ENCODE measurements around the gene YPEL4.

YPEL4 gene

DNA sequence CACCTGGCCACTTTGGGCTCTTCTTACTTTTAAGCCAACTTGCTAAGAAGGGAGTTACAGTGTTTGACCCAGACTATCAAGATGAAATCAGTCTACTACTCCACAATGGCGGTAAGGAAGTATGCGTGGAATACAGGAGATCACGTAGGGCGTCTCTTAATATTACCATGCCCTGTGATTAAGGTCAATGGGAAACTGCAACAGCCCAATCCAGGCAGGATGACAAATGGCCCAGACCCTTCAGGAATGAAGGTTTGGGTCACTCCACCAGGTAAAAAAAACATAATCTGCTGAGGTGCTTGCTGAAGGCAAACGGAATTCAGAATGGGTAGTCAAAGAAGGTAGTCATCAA is 1.0 kb upstream of the YPEL4 start:
- H3K27me3 ChIP-seq (ENCODE audit: insufficient read depth, insufficient read length), result no peaks in the 10 kb centered on the region
- no peak for TF ChIP-seq ZNF274 (IDR thresholded peaks at IDR 0.05; ENCODE audit: low read depth, low read length)
- TF ChIP-seq YY1 (IDR thresholded peaks at IDR 0.05; ENCODE audit: insufficient read depth, insufficient read length), result no peak
- no peak for TF ChIP-seq SUZ12 (IDR thresholded peaks at IDR 0.05; ENCODE audit: extremely low read depth, insufficient read depth, insufficient read length)
- H3K36me3 ChIP-seq (ENCODE audit: insufficient read depth, insufficient read length, low read length), result peaks cover 12% of the 10 kb centered on the region
- peaks cover 27% of the 10 kb centered on the region for H3K4me1 ChIP-seq (ENCODE audit: insufficient read depth, insufficient read length)
- no peak for DNase-seq (ENCODE audit: low read depth, low spot score)
- H3K4me3 ChIP-seq (ENCODE audit: insufficient read length, low read depth), result no peak overlapping the region
- no peak overlapping the region for H3K9ac ChIP-seq (ENCODE audit: insufficient read length, low read depth)
- no peaks in the 10 kb centered on the region for H3K9me3 ChIP-seq (ENCODE audit: insufficient read depth, low read length)

GRCh38 chr11:57648801-57649735 is 644 bp downstream of the YPEL4 start:
- no peaks in the 10 kb centered on the region for H3K27me3 ChIP-seq (ENCODE audit: insufficient read depth, insufficient read length)
- DNase-seq (ENCODE audit: low read depth, low spot score), result peak; percentile 76
- peak overlapping the region; percentile 67 for H3K9ac ChIP-seq (ENCODE audit: insufficient read length, low read depth)
- TF ChIP-seq SUZ12 (IDR thresholded peaks at IDR 0.05; ENCODE audit: extremely low read depth, insufficient read depth, insufficient read length) (no peak), YY1 (IDR thresholded peaks at IDR 0.05; ENCODE audit: insufficient read depth, insufficient read length) (no peak), ZNF274 (IDR thresholded peaks at IDR 0.05; ENCODE audit: low read depth, low read length) (no peak)
- H3K4me1 ChIP-seq (ENCODE audit: insufficient read depth, insufficient read length), result peaks cover 31% of the 10 kb centered on the region
- H3K9me3 ChIP-seq (ENCODE audit: insufficient read depth, low read length), result no peaks in the 10 kb centered on the region
- H3K36me3 ChIP-seq (ENCODE audit: insufficient read depth, insufficient read length, low read length), result peaks cover 20% of the 10 kb centered on the region
- no peak overlapping the region for H3K4me3 ChIP-seq (ENCODE audit: insufficient read length, low read depth)

DNA sequence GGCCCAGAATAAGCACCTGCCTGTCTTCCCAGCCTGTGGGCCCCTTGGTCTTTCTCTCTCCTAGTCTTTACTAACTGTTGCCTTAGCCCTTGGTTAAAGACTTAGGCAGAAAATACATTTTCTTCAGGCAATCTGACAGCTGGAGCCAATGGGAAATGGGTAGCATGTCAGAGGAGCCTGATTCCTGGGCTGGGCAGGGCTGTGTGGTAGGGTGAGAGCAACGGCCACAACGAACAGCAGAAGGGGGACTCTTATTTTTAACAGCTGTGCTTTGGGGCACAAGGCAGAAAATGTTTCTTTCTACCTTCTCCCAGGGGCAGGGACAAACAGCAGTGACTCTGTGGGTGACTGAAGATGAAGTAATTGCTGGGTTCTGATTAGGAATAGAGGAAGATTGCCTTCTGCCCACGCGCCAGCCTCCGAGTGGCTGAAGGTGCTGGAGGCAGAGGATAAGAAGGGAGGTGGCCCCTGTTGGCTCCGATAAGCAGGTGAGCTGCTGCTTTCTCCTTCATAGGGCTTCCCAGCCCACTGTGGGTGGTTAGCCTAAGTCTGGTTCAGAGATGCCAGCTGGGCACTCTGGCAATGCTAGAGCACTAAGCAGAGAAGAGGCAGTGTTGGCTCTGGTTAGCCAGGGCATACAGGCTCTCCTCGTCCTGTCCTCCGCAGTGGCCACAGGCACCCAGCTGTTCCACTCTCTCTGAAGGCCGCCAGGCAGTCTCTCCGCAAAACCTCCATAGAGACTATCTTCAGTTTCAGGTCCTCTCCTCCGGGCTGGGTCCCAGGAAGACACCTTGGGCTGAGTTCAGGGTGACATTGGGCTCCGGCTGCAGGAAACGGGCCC is 1.5 kb downstream of the YPEL4 start:
- no peak overlapping the region for H3K4me3 ChIP-seq (ENCODE audit: insufficient read length, low read depth)
- H3K4me1 ChIP-seq (ENCODE audit: insufficient read depth, insufficient read length), result peaks cover 31% of the 10 kb centered on the region
- DNase-seq (ENCODE audit: low read depth, low spot score), result no peak
- H3K36me3 ChIP-seq (ENCODE audit: insufficient read depth, insufficient read length, low read length), result peaks cover 26% of the 10 kb centered on the region
- no peaks in the 10 kb centered on the region for H3K27me3 ChIP-seq (ENCODE audit: insufficient read depth, insufficient read length)
- no peaks in the 10 kb centered on the region for H3K9me3 ChIP-seq (ENCODE audit: insufficient read depth, low read length)
- peak overlapping the region; percentile 67 for H3K9ac ChIP-seq (ENCODE audit: insufficient read length, low read depth)
- no peak for TF ChIP-seq YY1 (IDR thresholded peaks at IDR 0.05; ENCODE audit: insufficient read depth, insufficient read length)
- TF ChIP-seq SUZ12 (IDR thresholded peaks at IDR 0.05; ENCODE audit: extremely low read depth, insufficient read depth, insufficient read length), result no peak
- no peak for TF ChIP-seq ZNF274 (IDR thresholded peaks at IDR 0.05; ENCODE audit: low read depth, low read length)

- TF ChIP-seq ZNF274 (IDR thresholded peaks at IDR 0.05; ENCODE audit: low read depth, low read length) (no peak), YY1 (IDR thresholded peaks at IDR 0.05; ENCODE audit: insufficient read depth, insufficient read length) (no peak), SUZ12 (IDR thresholded peaks at IDR 0.05; ENCODE audit: extremely low read depth, insufficient read depth, insufficient read length) (no peak)
- H3K27me3 ChIP-seq (ENCODE audit: insufficient read depth, insufficient read length), result no peaks in the 10 kb centered on the region
- H3K36me3 ChIP-seq (ENCODE audit: insufficient read depth, insufficient read length, low read length), result peaks cover 32% of the 10 kb centered on the region
- no peaks in the 10 kb centered on the region for H3K9me3 ChIP-seq (ENCODE audit: insufficient read depth, low read length)
- peak overlapping the region; percentile 67 for H3K9ac ChIP-seq (ENCODE audit: insufficient read length, low read depth)
- peaks cover 31% of the 10 kb centered on the region for H3K4me1 ChIP-seq (ENCODE audit: insufficient read depth, insufficient read length)
- H3K4me3 ChIP-seq (ENCODE audit: insufficient read length, low read depth), result no peak overlapping the region
- no peak for DNase-seq (ENCODE audit: low read depth, low spot score)
These were observed 2.3 kb downstream of the YPEL4 start for GRCh38 chr11:57647372-57647771.

DNA sequence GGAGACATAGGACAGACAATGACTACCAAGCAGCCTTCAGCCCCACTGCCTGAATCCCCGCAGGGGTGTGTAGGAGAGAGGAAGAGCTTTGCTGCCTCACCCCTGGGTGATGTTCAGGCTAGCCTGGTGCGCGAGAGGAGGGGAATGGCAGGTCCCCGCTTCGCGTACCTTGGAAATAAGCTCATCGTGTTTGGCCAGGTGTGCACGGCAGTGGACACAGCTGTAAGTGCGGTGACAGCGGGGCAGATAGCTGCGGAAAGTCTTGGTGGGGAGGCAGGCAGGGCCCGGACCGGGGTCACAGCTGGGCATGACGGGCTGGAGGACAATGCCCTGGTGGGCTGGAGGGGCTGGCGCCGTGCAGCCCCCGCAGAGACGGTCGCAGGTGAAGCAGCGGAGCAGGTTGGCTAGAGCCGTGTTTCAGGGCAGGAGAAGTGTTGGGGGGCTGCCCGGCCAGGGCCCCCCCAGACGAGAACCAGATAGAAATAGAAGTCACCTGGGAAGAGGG is 2.9 kb downstream of the YPEL4 start:
- Histone ChIP-seq H3K36me3 (ENCODE audit: insufficient read depth, insufficient read length, low read length) (peaks cover 35% of the 10 kb centered on the region), H3K4me1 (ENCODE audit: insufficient read depth, insufficient read length) (peaks cover 31% of the 10 kb centered on the region), H3K27me3 (ENCODE audit: insufficient read depth, insufficient read length) (no peaks in the 10 kb centered on the region), H3K9me3 (ENCODE audit: insufficient read depth, low read length) (no peaks in the 10 kb centered on the region), H3K4me3 (ENCODE audit: insufficient read length, low read depth) (no peak overlapping the region), H3K9ac (ENCODE audit: insufficient read length, low read depth) (peak overlapping the region; percentile 67)
- TF ChIP-seq YY1 (IDR thresholded peaks at IDR 0.05; ENCODE audit: insufficient read depth, insufficient read length) (no peak), SUZ12 (IDR thresholded peaks at IDR 0.05; ENCODE audit: extremely low read depth, insufficient read depth, insufficient read length) (no peak), ZNF274 (IDR thresholded peaks at IDR 0.05; ENCODE audit: low read depth, low read length) (no peak)
- no peak for DNase-seq (ENCODE audit: low read depth, low spot score)

DNA sequence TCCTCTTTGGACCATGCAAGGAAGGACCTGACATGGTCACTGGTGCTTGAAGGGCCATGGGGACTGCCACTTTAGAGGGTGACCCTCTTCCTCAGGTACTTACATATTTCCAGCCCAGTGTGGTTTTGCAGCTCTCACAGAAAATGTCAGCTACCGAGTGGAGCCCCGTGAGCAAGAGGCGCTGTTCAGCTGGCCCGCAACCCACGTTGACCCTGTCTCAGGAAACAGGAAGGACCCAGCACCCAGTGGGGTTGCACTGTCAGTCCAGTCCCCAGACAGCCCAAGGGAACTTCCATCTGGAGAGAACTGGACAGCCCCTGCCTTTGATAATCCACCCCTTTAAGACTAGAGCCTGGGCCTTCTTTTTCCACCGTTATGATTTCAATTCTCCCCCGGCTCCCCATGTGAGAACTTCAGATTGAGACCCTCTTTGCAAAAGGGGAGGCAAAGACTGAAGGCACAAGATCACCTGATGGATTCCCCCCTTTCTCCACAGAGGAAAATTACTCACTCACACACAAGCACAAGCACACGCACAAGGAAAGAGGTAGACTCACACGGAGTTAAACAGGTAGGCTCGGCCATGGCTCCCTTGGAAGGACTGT is 3.4 kb downstream of the YPEL4 start:
- H3K4me3 ChIP-seq (ENCODE audit: insufficient read length, low read depth), result no peak overlapping the region
- TF ChIP-seq SUZ12 (IDR thresholded peaks at IDR 0.05; ENCODE audit: extremely low read depth, insufficient read depth, insufficient read length) (no peak), YY1 (IDR thresholded peaks at IDR 0.05; ENCODE audit: insufficient read depth, insufficient read length) (no peak), ZNF274 (IDR thresholded peaks at IDR 0.05; ENCODE audit: low read depth, low read length) (no peak)
- H3K9me3 ChIP-seq (ENCODE audit: insufficient read depth, low read length), result no peaks in the 10 kb centered on the region
- DNase-seq (ENCODE audit: low read depth, low spot score), result no peak
- H3K9ac ChIP-seq (ENCODE audit: insufficient read length, low read depth), result peak overlapping the region; percentile 18
- H3K4me1 ChIP-seq (ENCODE audit: insufficient read depth, insufficient read length), result peaks cover 32% of the 10 kb centered on the region
- H3K27me3 ChIP-seq (ENCODE audit: insufficient read depth, insufficient read length), result no peaks in the 10 kb centered on the region
- H3K36me3 ChIP-seq (ENCODE audit: insufficient read depth, insufficient read length, low read length), result peaks cover 41% of the 10 kb centered on the region
